IMR-90 (cell line): ENCODE results near the gene ZFP92.

Source experiments
- BHLHE40 ChIP-seq: fragments of 150-350 bp; IDR thresholded peaks from 2 replicates; pipeline ENCODE4 v1.6.1; 2016; ENCODE audit warnings: mild to moderate bottlenecking, low read depth, low read length
- CEBPB ChIP-seq: IDR thresholded peaks from 2 replicates; pipeline ENCODE4 v1.6.1; 2012; ENCODE audit warnings: low read depth, low read length, improper control_type of control experiment
- CTCF ChIP-seq: conservative IDR thresholded peaks from 2 replicates; pipeline ENCODE4 v1.5.1; 2012; ENCODE audit warnings: mild to moderate bottlenecking, low read depth, low read length, improper control_type of control experiment
- ELK1 ChIP-seq: fragments of 150-350 bp; IDR thresholded peaks from 2 replicates; pipeline ENCODE4 v1.6.1; 2016; ENCODE audit warnings: low read depth, mild to moderate bottlenecking, low read length, moderate library complexity, borderline replicate concordance
- FOS ChIP-seq: fragments of 150-350 bp; IDR thresholded peaks from 2 replicates; pipeline ENCODE4 v1.6.1; 2016; ENCODE audit warnings: low read depth, low read length
- MAFK ChIP-seq: IDR thresholded peaks from 2 replicates; pipeline ENCODE4 v1.6.1; 2012; ENCODE audit warnings: low read depth, low read length, improper control_type of control experiment
- MXI1 ChIP-seq: IDR thresholded peaks from 2 replicates; pipeline ENCODE4 v1.6.1; 2012; ENCODE audit warnings: low read depth, mild to moderate bottlenecking, low read length, moderate library complexity, borderline replicate concordance
- POLR2A ChIP-seq: IDR thresholded peaks from 2 replicates; pipeline ENCODE4 v1.6.1; 2012; ENCODE audit warnings: mild to moderate bottlenecking, low read depth, low read length
- RAD21 ChIP-seq: IDR thresholded peaks from 2 replicates; pipeline ENCODE4 v1.6.1; 2012; ENCODE audit warnings: low read length, improper control_type of control experiment
- RFX5 ChIP-seq: IDR thresholded peaks from 2 replicates; pipeline ENCODE4 v1.8.0; 2012; ENCODE audit warnings: low read depth, mild to moderate bottlenecking, low read length, moderate library complexity
- SMC3 ChIP-seq: fragments of 150-350 bp; IDR thresholded peaks from 2 replicates; pipeline ENCODE4 v1.6.1; 2016; ENCODE audit warnings: low read depth, mild to moderate bottlenecking, antibody characterized with exemption, low read length, moderate library complexity

GRCh38 chrX:153395613-153396319, 15.5 kb upstream of the ZFP92 start:
- TF ChIP-seq CTCF, result no peak
- no peak for TF ChIP-seq BHLHE40
- TF ChIP-seq ELK1, result no peak
- no peak for TF ChIP-seq RFX5
- TF ChIP-seq CEBPB, result no peak
- no peak for TF ChIP-seq POLR2A
- no peak for TF ChIP-seq FOS
- TF ChIP-seq RAD21, result no peak
- TF ChIP-seq SMC3, result no peak
- no peak for TF ChIP-seq MXI1
- TF ChIP-seq MAFK, result no peak
